Lung microvascular endothelial cell (primary cell): ENCODE data around the gene CFL2. TPM values are rescaled to one million over a fixed set of nuclear protein-coding genes. Genes with fewer than 3 reads are reported as not detected.
A peak's percentile ranks its signal among the peaks of the same experiment; 100 is the strongest.
"Not testable (repeated sequence)": the region's sequence is repeated elsewhere in the genome, so short reads cannot be mapped to it uniquely, and the experiment has no call there.

Experiments
- DNase-seq, 2 donors: peaks; one replicate each; pipeline versions ENCODE4 v3.0.0 to v3.0.0-alpha.2; 2010; ENCODE audit warnings: low read depth in 2 of 2
- total RNA-seq: library from RNA; depleted of rRNA; stranded (reverse); fragments of >200 nt; gene quantifications from 2 replicates; pipeline ENCODE4 v1.2.1, GENCODE V29; 2014

CFL2 gene
- total RNA-seq, 1 donor from 2014 or later: 22.6 TPM

- no peak for DNase-seq
Observed at GRCh38 chr14:34711796-34712712, 2.3 kb downstream of the CFL2 start.

- DNase-seq: peak; percentile 7 to 24
Observed at GRCh38 chr14:34711169-34711568, 3.2 kb downstream of the CFL2 start.

- DNase-seq: no peak
Observed at GRCh38 chr14:34710744-34711143, 3.6 kb downstream of the CFL2 start.

GRCh38 chr14:34710006-34710405, 4.4 kb downstream of the CFL2 start:
- peak in 1 of 2 donors; percentile 64 for DNase-seq

- no peak for DNase-seq
Observed at GRCh38 chr14:34707722-34708121, 6.7 kb downstream of the CFL2 start.

GRCh38 chr14:34701808-34702207, 12.6 kb downstream of the CFL2 start:
- DNase-seq: peak in 1 of 2 donors; percentile 56

GRCh38 chr14:34700622-34701130, 13.7 kb downstream of the CFL2 start:
- DNase-seq: no peak

GRCh38 chr14:34699873-34700621, 14.3 kb downstream of the CFL2 start:
- peak; percentile 89 to 91 for DNase-seq

GRCh38 chr14:34694216-34694615, 20.2 kb downstream of the CFL2 start:
- not testable (repeated sequence) for DNase-seq

- no peak for DNase-seq
Observed at GRCh38 chr14:34693228-34693939, 21.0 kb downstream of the CFL2 start.

GRCh38 chr14:34692898-34693227, 21.5 kb downstream of the CFL2 start:
- no peak for DNase-seq

GRCh38 chr14:34692348-34692747, 22.0 kb downstream of the CFL2 start:
- DNase-seq: no peak

GRCh38 chr14:34691206-34691605, 23.2 kb downstream of the CFL2 start:
- DNase-seq: no peak

- DNase-seq: no peak
Observed at GRCh38 chr14:34688470-34689206, 25.8 kb downstream of the CFL2 start.

- DNase-seq: peak in 1 of 2 donors; percentile 38
Observed at GRCh38 chr14:34685819-34686428, 28.5 kb downstream of the CFL2 start.

- DNase-seq: no peak
Observed at GRCh38 chr14:34684578-34684977, 29.8 kb downstream of the CFL2 start.

GRCh38 chr14:34682787-34683321, 31.5 kb downstream of the CFL2 start:
- peak; percentile 13 to 37 for DNase-seq

- no peak for DNase-seq
Observed at GRCh38 chr14:34680806-34681479, 33.5 kb downstream of the CFL2 start.

- DNase-seq: no peak
Observed at GRCh38 chr14:34678735-34679134, 35.7 kb downstream of the CFL2 start.

GRCh38 chr14:34678306-34678705, 36.1 kb downstream of the CFL2 start:
- peak; percentile 44 to 48 for DNase-seq
